K562 (cell line): Measurements from ENCODE around the gene HSF5. TPM values are rescaled to one million over a fixed set of nuclear protein-coding genes. Genes with fewer than 3 reads are reported as not detected.

Source experiments
- BRF1 ChIP-seq: IDR thresholded peaks from 3 replicates; pipeline ENCODE4 v1.6.1; 2011; ENCODE audit warnings: borderline replicate concordance, mild to moderate bottlenecking; ENCODE audit not compliant: insufficient read length; ENCODE audit errors: extremely low read depth
- FOXA3 ChIP-seq, 2 experiments: fragments of 450-650 bp in 1 of 2; sonication (generic) in 1 of 2; formaldehyde crosslinking; IDR thresholded peaks in 1 of 2; conservative IDR thresholded peaks in 1 of 2; 2 replicates each; pipeline versions ENCODE4 v1.4.0 to v1.8.0; 2020 to 2022; ENCODE audit warnings: mild to moderate bottlenecking in 2 of 2, missing genetic modification reagents in 1 of 2
- NR2C1 ChIP-seq, 2 experiments: fragments of 450-650 bp; IDR thresholded peaks; 2 replicates each; pipeline ENCODE4 v1.6.1; 2017; ENCODE audit warnings: mild to moderate bottlenecking in 2 of 2, antibody characterized with exemption in 1 of 2, inconsistent platforms in 1 of 2, missing compliant biosample characterization in 1 of 2, missing genetic modification characterization in 1 of 2
- PHB2 ChIP-seq: fragments of 450-650 bp; IDR thresholded peaks from 2 replicates; pipeline ENCODE4 v1.6.1; 2017; ENCODE audit warnings: low read depth
- PHTF2 ChIP-seq: fragments of 250-450 bp; sonication (Bioruptor Pico); IDR thresholded peaks from 2 replicates; pipeline ENCODE4 v1.5.0; 2021; ENCODE audit warnings: mild to moderate bottlenecking
- POU5F1 ChIP-seq: fragments of 150-350 bp; IDR thresholded peaks from 2 replicates; pipeline ENCODE4 v1.6.1; 2014; ENCODE audit warnings: borderline replicate concordance, low read length, low read depth, mild to moderate bottlenecking; ENCODE audit not compliant: partially characterized antibody
- RBFOX2 ChIP-seq: fragments of 200-400 bp; formaldehyde crosslinking; IDR thresholded peaks from 2 replicates; pipeline ENCODE4 v1.6.1; 2017; ENCODE audit warnings: low read depth, mild to moderate bottlenecking, low read length, moderate library complexity
- TBP ChIP-seq: optimal IDR thresholded peaks from 2 replicates; pipeline ENCODE3; 2011; ENCODE audit warnings: low read depth, low read length, improper control_type of control experiment
- ZC3H11A ChIP-seq: IDR thresholded peaks from 2 replicates; pipeline ENCODE4 v1.6.1; 2012; ENCODE audit warnings: low read depth, low read length, improper control_type of control experiment
- ZFP30 ChIP-seq: fragments of 250-450 bp; sonication (Bioruptor Pico); IDR thresholded peaks from 2 replicates; pipeline ENCODE4 v1.8.0; 2022; ENCODE audit warnings: moderate library complexity, mild to moderate bottlenecking, inconsistent platforms, borderline replicate concordance
- ZNF174 ChIP-seq: fragments of 250-450 bp; sonication (Bioruptor Pico); IDR thresholded peaks from 2 replicates; pipeline ENCODE4 v1.4.0; 2020; ENCODE audit warnings: mild to moderate bottlenecking
- ZNF444 ChIP-seq: fragments of 250-450 bp; sonication (Bioruptor Pico); IDR thresholded peaks from 2 replicates; pipeline ENCODE4 v1.4.0; 2020; ENCODE audit warnings: mild to moderate bottlenecking, moderate library complexity
- polyA plus RNA-seq, 8 experiments: library from polyadenylated mRNA; depleted of rRNA in 4 of 8; stranded (reverse) in 5 of 8; unstranded in 3 of 8; fragments of >200 nt; fragmentation: Nextera tagmentation in 2 of 8; fragmentation: Illumina TruSeq in 1 of 8; extraction: Ambion mirVana in 2 of 8; extraction: Trizol in 1 of 8; gene quantifications; 2 replicates each; pipeline versions ENCODE4 v1.2.1 to v1.2.3, GENCODE V29; 2011 to 2014; ENCODE audit warnings: inconsistent platforms in 1 of 8, missing spikeins in 1 of 8
- total RNA-seq, 7 experiments: library from RNA; depleted of rRNA in 6 of 7; stranded (reverse); fragments of >200 nt in 6 of 7; fragmentation: Illumina TruSeq in 2 of 7; extraction: Trizol in 2 of 7; gene quantifications; 2 replicates each; pipeline versions ENCODE4 v1.2.1 to v1.2.3, GENCODE V29; 2011 to 2021; ENCODE audit warnings: low replicate concordance in 1 of 7
- TF ChIP-seq, protein P1 (sequence below): fragments of 250-450 bp; sonication (Bioruptor Pico); IDR thresholded peaks from 2 replicates; pipeline ENCODE4 v1.4.0; 2020; ENCODE audit warnings: mild to moderate bottlenecking
- TF ChIP-seq, protein P2 (sequence below): sonication (generic); formaldehyde crosslinking; IDR thresholded peaks from 2 replicates; pipeline ENCODE4 v1.8.1; 2023; ENCODE audit warnings: mild to moderate bottlenecking, missing genetic modification reagents
- TF ChIP-seq, protein P3 (sequence below): sonication (generic); formaldehyde crosslinking; IDR thresholded peaks from 2 replicates; pipeline ENCODE4 v1.8.1; 2023; ENCODE audit warnings: mild to moderate bottlenecking, missing genetic modification reagents
- TF ChIP-seq, protein P4 (sequence below): sonication (generic); formaldehyde crosslinking; IDR thresholded peaks from 2 replicates; pipeline ENCODE4 v1.8.0; 2023; ENCODE audit warnings: mild to moderate bottlenecking, missing genetic modification reagents
- TF ChIP-seq, protein P5 (sequence below): fragments of 450-650 bp; IDR thresholded peaks from 2 replicates; pipeline ENCODE4 v1.6.1; 2017; ENCODE audit warnings: antibody characterized with exemption, mild to moderate bottlenecking

Gene HSF5
- total and polyA plus RNA-seq, 9 of the 15 experiments (the other 6 are each of a cell fraction or from before 2014, with no cell fraction given) = 0.04 TPM; not detected in 8

DNA sequence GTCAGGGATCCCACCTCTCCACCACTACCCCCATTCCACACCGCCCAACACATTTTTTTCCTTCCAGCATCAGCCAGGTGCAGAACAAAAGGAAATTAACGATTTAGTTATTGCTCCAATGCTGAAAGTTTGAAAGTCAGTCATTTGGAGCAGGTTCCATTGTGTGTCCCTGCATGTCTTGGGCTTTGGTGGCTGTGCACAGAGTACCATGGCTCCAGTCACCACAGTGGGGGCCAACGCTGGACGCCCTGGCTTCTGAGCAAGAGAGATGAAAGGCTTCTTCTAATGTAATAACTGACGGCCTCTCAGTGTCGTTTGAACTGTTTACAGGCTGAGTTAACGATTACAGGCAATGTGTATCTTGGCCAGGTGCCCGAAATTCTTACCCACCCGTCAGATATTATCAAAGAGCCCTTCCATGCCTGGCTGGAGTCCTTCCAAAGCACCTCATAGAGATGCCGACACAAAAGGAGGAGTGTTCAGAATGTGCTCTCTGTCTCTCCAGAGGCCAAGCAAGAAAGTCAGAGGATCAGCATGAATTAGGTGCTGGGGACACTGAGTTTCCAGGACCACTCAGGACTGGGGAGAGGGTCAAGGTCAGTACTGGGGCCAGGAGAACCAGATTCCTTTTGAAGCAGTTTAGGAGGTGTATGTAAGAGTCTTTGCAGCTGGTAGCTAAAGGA, 96.8 kb downstream of the HSF5 start (continued):
- TF ChIP-seq, protein P1, sequence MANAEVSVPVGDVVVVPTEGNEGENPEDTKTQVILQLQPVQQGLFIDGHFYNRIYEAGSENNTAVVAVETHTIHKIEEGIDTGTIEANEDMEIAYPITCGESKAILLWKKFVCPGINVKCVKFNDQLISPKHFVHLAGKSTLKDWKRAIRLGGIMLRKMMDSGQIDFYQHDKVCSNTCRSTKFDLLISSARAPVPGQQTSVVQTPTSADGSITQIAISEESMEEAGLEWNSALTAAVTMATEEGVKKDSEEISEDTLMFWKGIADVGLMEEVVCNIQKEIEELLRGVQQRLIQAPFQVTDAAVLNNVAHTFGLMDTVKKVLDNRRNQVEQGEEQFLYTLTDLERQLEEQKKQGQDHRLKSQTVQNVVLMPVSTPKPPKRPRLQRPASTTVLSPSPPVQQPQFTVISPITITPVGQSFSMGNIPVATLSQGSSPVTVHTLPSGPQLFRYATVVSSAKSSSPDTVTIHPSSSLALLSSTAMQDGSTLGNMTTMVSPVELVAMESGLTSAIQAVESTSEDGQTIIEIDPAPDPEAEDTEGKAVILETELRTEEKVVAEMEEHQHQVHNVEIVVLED (CRISPR knock-in tag) = no peak
- TF ChIP-seq ZFP30 (CRISPR knock-in tag) (no peak), FOXA3 (CRISPR knock-in tag; conservative IDR thresholded peaks at IDR 0.05 in 1 of 2, IDR thresholded peaks at IDR 0.05 in 1 of 2) (peak; percentile 97 to 98), RBFOX2 (no peak), PHTF2 (CRISPR knock-in tag) (no peak), ZC3H11A (no peak), ZNF174 (CRISPR knock-in tag) (no peak), POU5F1 (no peak), TBP (no peak), ZNF444 (no peak), PHB2 (no peak), BRF1 (no peak), NR2C1 (IDR thresholded peaks at IDR 0.05) (no peak), NR2C1 (tag; IDR thresholded peaks at IDR 0.05) (no peak)
- TF ChIP-seq, protein P2, sequence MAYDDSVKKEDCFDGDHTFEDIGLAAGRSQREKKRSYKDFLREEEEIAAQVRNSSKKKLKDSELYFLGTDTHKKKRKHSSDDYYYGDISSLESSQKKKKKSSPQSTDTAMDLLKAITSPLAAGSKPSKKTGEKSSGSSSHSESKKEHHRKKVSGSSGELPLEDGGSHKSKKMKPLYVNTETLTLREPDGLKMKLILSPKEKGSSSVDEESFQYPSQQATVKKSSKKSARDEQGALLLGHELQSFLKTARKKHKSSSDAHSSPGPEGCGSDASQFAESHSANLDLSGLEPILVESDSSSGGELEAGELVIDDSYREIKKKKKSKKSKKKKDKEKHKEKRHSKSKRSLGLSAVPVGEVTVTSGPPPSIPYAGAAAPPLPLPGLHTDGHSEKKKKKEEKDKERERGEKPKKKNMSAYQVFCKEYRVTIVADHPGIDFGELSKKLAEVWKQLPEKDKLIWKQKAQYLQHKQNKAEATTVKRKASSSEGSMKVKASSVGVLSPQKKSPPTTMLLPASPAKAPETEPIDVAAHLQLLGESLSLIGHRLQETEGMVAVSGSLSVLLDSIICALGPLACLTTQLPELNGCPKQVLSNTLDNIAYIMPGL (CRISPR knock-in tag) = no peak
- TF ChIP-seq, protein P3, sequence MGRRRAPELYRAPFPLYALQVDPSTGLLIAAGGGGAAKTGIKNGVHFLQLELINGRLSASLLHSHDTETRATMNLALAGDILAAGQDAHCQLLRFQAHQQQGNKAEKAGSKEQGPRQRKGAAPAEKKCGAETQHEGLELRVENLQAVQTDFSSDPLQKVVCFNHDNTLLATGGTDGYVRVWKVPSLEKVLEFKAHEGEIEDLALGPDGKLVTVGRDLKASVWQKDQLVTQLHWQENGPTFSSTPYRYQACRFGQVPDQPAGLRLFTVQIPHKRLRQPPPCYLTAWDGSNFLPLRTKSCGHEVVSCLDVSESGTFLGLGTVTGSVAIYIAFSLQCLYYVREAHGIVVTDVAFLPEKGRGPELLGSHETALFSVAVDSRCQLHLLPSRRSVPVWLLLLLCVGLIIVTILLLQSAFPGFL (CRISPR knock-in tag) = no peak
- TF ChIP-seq, protein P4, sequence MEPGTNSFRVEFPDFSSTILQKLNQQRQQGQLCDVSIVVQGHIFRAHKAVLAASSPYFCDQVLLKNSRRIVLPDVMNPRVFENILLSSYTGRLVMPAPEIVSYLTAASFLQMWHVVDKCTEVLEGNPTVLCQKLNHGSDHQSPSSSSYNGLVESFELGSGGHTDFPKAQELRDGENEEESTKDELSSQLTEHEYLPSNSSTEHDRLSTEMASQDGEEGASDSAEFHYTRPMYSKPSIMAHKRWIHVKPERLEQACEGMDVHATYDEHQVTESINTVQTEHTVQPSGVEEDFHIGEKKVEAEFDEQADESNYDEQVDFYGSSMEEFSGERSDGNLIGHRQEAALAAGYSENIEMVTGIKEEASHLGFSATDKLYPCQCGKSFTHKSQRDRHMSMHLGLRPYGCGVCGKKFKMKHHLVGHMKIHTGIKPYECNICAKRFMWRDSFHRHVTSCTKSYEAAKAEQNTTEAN (CRISPR knock-in tag) = no peak
- TF ChIP-seq, protein P5, sequence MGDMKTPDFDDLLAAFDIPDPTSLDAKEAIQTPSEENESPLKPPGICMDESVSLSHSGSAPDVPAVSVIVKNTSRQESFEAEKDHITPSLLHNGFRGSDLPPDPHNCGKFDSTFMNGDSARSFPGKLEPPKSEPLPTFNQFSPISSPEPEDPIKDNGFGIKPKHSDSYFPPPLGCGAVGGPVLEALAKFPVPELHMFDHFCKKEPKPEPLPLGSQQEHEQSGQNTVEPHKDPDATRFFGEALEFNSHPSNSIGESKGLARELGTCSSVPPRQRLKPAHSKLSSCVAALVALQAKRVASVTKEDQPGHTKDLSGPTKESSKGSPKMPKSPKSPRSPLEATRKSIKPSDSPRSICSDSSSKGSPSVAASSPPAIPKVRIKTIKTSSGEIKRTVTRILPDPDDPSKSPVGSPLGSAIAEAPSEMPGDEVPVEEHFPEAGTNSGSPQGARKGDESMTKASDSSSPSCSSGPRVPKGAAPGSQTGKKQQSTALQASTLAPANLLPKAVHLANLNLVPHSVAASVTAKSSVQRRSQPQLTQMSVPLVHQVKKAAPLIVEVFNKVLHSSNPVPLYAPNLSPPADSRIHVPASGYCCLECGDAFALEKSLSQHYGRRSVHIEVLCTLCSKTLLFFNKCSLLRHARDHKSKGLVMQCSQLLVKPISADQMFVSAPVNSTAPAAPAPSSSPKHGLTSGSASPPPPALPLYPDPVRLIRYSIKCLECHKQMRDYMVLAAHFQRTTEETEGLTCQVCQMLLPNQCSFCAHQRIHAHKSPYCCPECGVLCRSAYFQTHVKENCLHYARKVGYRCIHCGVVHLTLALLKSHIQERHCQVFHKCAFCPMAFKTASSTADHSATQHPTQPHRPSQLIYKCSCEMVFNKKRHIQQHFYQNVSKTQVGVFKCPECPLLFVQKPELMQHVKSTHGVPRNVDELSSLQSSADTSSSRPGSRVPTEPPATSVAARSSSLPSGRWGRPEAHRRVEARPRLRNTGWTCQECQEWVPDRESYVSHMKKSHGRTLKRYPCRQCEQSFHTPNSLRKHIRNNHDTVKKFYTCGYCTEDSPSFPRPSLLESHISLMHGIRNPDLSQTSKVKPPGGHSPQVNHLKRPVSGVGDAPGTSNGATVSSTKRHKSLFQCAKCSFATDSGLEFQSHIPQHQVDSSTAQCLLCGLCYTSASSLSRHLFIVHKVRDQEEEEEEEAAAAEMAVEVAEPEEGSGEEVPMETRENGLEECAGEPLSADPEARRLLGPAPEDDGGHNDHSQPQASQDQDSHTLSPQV = no peak
